ENCODE results near the gene TM9SF2.

Gene TM9SF2

GRCh38 chr13:99523838-99524237, 22.6 kb downstream of the TM9SF2 start:
- Histone ChIP-seq H4K20me1 (peaks cover 75% of the 10 kb centered on the region), H3K4me1 (no peaks in the 10 kb centered on the region), H3K9ac (no peak overlapping the region), H3K4me3 (no peak overlapping the region), H3K4me2 (no peak overlapping the region), H3K27me3 (no peaks in the 10 kb centered on the region), H3K36me3 (peaks cover 89% of the 10 kb centered on the region), H3K27ac (no peak overlapping the region), H3K9me3 (no peaks in the 10 kb centered on the region)
- no peak for TF ChIP-seq Cebpa-rat (IDR thresholded peaks at IDR 0.05)

DNA sequence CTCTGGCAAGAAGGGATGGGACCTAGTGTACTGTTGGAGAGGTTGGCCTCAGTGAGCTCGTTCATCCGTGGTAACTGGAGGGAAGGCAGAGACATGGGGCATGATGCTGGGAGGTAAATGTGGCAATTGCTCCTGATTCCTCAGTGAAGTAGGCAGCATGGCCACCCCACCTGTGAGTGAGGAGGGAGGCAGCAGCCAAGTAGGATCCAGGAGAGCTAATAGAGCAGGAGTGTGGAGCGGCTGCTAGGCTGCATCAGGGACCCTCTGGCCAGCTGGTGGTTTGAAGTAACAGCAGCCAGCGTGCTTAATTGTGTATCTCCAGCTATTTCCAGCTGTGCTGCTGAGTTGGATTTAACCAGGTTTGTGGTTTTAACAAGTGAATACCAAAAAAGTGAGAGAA, 24.7 kb downstream of the TM9SF2 start:
- Histone ChIP-seq H3K4me1 (no peaks in the 10 kb centered on the region), H3K36me3 (peaks cover 88% of the 10 kb centered on the region), H4K20me1 (peaks cover 66% of the 10 kb centered on the region), H3K27ac (no peak overlapping the region), H3K4me2 (no peak overlapping the region), H3K4me3 (no peak overlapping the region), H3K27me3 (no peaks in the 10 kb centered on the region), H3K9ac (no peak overlapping the region), H3K9me3 (no peaks in the 10 kb centered on the region)
- TF ChIP-seq Cebpa-rat (IDR thresholded peaks at IDR 0.05) = no peak

DNA sequence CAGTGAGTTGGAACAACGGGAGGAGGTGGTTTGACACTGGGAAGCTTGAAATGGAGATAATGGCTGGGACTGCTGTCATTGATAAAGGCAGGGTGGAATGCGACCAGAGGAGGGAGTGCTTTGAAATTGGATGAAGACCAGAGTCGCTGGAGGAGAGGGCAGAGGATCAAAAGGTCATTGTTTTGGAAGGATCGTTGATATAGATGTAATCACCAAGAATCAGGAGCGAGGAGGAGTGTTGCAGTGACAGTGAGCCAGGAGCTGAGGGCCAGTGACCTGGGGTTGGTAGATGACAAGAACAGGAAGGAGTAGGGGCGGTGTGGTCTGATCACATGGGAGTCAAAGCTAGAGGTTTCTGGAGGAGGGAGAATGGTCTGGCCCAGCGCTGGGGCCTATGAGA, 25.3 kb downstream of the TM9SF2 start:
- no peak for TF ChIP-seq Cebpa-rat (IDR thresholded peaks at IDR 0.05)
- Histone ChIP-seq H4K20me1 (peaks cover 68% of the 10 kb centered on the region), H3K4me3 (no peak overlapping the region), H3K9ac (no peak overlapping the region), H3K4me2 (no peak overlapping the region), H3K27ac (no peak overlapping the region), H3K9me3 (no peaks in the 10 kb centered on the region), H3K4me1 (no peaks in the 10 kb centered on the region), H3K27me3 (no peaks in the 10 kb centered on the region), H3K36me3 (peaks cover 88% of the 10 kb centered on the region)

DNA sequence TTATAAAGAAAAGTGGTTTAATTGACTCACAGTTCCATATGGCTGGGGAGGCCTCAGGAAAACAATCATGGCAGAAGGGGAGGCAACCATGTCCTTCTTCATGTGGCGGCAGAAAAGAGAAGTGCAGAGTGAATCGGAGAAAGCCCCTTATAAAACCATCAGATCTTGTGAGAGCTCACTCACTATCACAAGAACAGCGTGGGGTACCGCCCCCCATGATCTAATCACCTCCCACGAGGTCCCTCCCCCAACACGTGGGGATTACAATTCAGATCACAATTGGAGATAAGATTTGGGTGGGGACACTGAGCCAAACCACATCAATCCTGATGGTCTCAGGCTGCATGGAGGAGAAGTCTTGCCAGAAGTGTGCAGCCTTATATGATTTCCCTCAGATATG, 26.0 kb downstream of the TM9SF2 start:
- Histone ChIP-seq H4K20me1 (peaks cover 64% of the 10 kb centered on the region), H3K4me1 (no peaks in the 10 kb centered on the region), H3K27ac (no peak overlapping the region), H3K36me3 (peaks cover 86% of the 10 kb centered on the region), H3K4me3 (no peak overlapping the region), H3K9me3 (no peaks in the 10 kb centered on the region), H3K4me2 (no peak overlapping the region), H3K9ac (no peak overlapping the region), H3K27me3 (no peaks in the 10 kb centered on the region)
- no peak for TF ChIP-seq Cebpa-rat (IDR thresholded peaks at IDR 0.05)

DNA sequence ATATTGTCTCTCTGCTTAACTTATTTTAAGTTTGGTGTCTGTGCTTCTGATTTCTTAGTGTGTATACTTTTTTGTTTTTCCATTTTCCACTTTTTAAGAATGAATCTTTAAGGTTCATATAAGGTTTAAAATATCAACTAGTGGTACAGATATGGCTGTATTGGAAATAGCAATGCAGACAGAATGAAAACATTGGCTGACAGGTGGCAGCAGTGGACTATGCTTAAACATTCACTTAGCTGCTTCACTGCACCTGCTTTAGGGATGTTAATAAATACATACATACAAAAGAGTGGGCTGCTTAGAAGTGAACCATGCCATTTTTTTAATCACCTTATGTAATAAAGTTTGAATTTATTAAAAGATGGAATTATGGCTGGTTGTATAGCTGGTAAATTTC, 27.3 kb downstream of the TM9SF2 start:
- no peak overlapping the region for H3K9ac ChIP-seq
- H3K4me2 ChIP-seq = no peak overlapping the region
- TF ChIP-seq Cebpa-rat (IDR thresholded peaks at IDR 0.05) = no peak
- no peak overlapping the region for H3K4me3 ChIP-seq
- no peak overlapping the region for H3K27ac ChIP-seq
- peaks cover 75% of the 10 kb centered on the region for H4K20me1 ChIP-seq
- H3K36me3 ChIP-seq = peaks cover 78% of the 10 kb centered on the region
- no peaks in the 10 kb centered on the region for H3K9me3 ChIP-seq
- H3K4me1 ChIP-seq = no peaks in the 10 kb centered on the region
- H3K27me3 ChIP-seq = no peaks in the 10 kb centered on the region

- Histone ChIP-seq H3K4me2 (no peak overlapping the region), H3K27me3 (no peaks in the 10 kb centered on the region)
Observed at GRCh38 chr13:99536023-99536422, 34.8 kb downstream of the TM9SF2 start.

DNA sequence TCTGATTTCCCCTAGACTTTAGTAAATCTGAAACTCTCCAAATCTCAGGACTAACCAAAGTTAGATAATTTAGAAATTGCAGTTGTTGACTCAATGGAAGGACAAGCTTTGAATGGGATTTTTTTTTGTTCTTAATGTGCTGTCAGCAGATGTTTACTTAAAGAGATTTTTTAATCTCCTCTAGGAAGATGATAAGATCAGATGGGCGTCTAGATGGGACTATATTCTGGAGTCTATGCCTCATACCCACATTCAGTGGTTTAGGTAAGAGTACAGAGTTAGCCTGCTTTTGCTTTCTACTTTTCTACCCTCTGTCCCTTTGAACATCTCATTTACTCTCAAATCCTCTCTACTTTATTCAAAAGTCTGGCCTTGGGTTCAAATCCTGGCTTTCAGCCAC, 39.3 kb downstream of the TM9SF2 start:
- Histone ChIP-seq H3K27me3 (no peaks in the 10 kb centered on the region), H3K9me3 (no peaks in the 10 kb centered on the region), H3K9ac (no peak overlapping the region), H3K4me1 (no peaks in the 10 kb centered on the region), H4K20me1 (peaks cover 12% of the 10 kb centered on the region), H3K4me2 (no peak overlapping the region), H3K27ac (no peak overlapping the region), H3K36me3 (peaks cover 71% of the 10 kb centered on the region), H3K4me3 (no peak overlapping the region)
- no peak for TF ChIP-seq Cebpa-rat (IDR thresholded peaks at IDR 0.05)

More at GRCh38 chr13:99536023-99536422, 34.8 kb downstream of the TM9SF2 start:
- peaks cover 60% of the 10 kb centered on the region for H3K36me3 ChIP-seq
- no peak overlapping the region for H3K4me3 ChIP-seq
- H3K4me1 ChIP-seq = no peaks in the 10 kb centered on the region
- H3K9ac ChIP-seq = no peak overlapping the region
- TF ChIP-seq Cebpa-rat (IDR thresholded peaks at IDR 0.05) = no peak
- no peak overlapping the region for H3K27ac ChIP-seq
- H3K9me3 ChIP-seq = no peaks in the 10 kb centered on the region
- H4K20me1 ChIP-seq = peaks cover 47% of the 10 kb centered on the region

- Histone ChIP-seq H3K4me3 (no peak overlapping the region), H3K36me3 (peaks cover 83% of the 10 kb centered on the region), H4K20me1 (no peaks in the 10 kb centered on the region), H3K4me2 (no peak overlapping the region), H3K4me1 (no peaks in the 10 kb centered on the region), H3K9ac (no peak overlapping the region), H3K9me3 (no peaks in the 10 kb centered on the region), H3K27ac (no peak overlapping the region), H3K27me3 (no peaks in the 10 kb centered on the region)
- no peak for TF ChIP-seq Cebpa-rat (IDR thresholded peaks at IDR 0.05)
Observed at GRCh38 chr13:99542788-99543406, 41.6 kb downstream of the TM9SF2 start.

- Histone ChIP-seq H3K9ac (no peak overlapping the region), H3K9me3 (no peaks in the 10 kb centered on the region), H3K4me1 (no peaks in the 10 kb centered on the region), H3K4me3 (no peak overlapping the region), H3K4me2 (no peak overlapping the region), H3K36me3 (peaks cover 94% of the 10 kb centered on the region), H4K20me1 (no peaks in the 10 kb centered on the region), H3K27me3 (no peaks in the 10 kb centered on the region), H3K27ac (no peak overlapping the region)
- no peak for TF ChIP-seq Cebpa-rat (IDR thresholded peaks at IDR 0.05)
Observed at GRCh38 chr13:99545361-99545760, 44.1 kb downstream of the TM9SF2 start.

DNA sequence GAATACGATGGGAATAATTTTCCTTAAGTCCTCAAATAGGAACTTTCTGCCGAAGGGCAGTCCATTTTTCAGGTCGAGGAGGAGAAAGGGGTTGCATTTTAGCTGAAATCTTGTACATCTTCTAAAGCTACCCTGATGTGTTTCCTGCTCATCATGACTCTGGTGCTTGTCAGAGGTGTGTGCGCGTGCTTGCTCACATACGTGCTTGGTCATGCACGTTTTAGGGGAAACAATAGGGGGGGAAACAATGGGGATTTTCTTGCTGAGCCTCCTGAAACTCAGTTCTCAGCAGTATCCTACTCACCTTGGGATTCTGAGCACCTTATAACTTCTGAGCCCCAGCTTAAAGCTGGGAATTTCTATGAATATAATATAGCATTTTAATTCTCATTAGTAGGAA, 44.7 kb downstream of the TM9SF2 start:
- Histone ChIP-seq H3K36me3 (peaks cover 92% of the 10 kb centered on the region), H3K27me3 (no peaks in the 10 kb centered on the region), H3K9ac (no peak overlapping the region), H3K9me3 (no peaks in the 10 kb centered on the region), H4K20me1 (no peaks in the 10 kb centered on the region), H3K4me2 (no peak overlapping the region), H3K4me3 (no peak overlapping the region), H3K4me1 (no peaks in the 10 kb centered on the region), H3K27ac (no peak overlapping the region)
- no peak for TF ChIP-seq Cebpa-rat (IDR thresholded peaks at IDR 0.05)

DNA sequence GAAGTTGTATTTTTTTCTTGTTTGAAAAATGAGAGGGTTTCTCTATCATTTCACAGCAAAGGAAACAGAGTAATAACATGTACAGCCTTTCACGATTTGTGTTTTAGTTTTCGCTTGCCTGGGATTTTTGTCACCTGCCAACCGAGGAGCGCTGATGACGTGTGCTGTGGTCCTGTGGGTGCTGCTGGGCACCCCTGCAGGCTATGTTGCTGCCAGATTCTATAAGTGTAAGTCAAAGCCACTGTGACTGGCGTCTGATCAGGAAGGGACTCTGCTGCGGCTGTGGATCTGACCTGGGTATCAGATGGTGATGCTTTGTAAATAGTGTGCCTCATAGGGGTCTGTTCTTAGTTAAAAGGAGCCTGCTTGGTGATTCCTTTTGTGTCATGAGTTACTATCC, 45.6 kb downstream of the TM9SF2 start:
- H3K4me3 ChIP-seq = no peak overlapping the region
- no peaks in the 10 kb centered on the region for H3K4me1 ChIP-seq
- TF ChIP-seq Cebpa-rat (IDR thresholded peaks at IDR 0.05) = no peak
- H4K20me1 ChIP-seq = no peaks in the 10 kb centered on the region
- H3K9me3 ChIP-seq = no peaks in the 10 kb centered on the region
- H3K9ac ChIP-seq = no peak overlapping the region
- no peak overlapping the region for H3K4me2 ChIP-seq
- H3K27ac ChIP-seq = no peak overlapping the region
- no peaks in the 10 kb centered on the region for H3K27me3 ChIP-seq
- peaks cover 92% of the 10 kb centered on the region for H3K36me3 ChIP-seq

Data from BLaER1 (cell line).